HEK293 (cell line): ENCODE data around the gene LRRC8C.
A peak's percentile ranks its signal among the peaks of the same experiment; 100 is the strongest.

Experiments
- CTCF ChIA-PET: fragments of 350-600 bp; formaldehyde crosslinking; extraction: SDS; loops from one replicate; lab custom pipeline; 2021; ENCODE audit warnings: antibody characterized with exemption; lab: Yijun Ruan, JAX
- POLR2A ChIA-PET: fragments of 300-600 bp; formaldehyde crosslinking; extraction: SDS; loops from one replicate; lab custom pipeline; 2020; ENCODE audit warnings: antibody characterized with exemption, inconsistent platforms; lab: Yijun Ruan, JAX
- H3K27ac ChIP-seq: fragments of 200-500 bp; sonication (Bioruptor generic); 2 replicates; pipeline ENCODE4 v1.5.1; 2014; ENCODE audit warnings: low read depth, low read length, control low read depth, inconsistent platforms; ENCODE audit errors: extremely low read depth
- H3K36me3 ChIP-seq, 2 experiments: fragments of 200-500 bp in 1 of 2; sonication (Bioruptor generic) in 1 of 2; 1 replicate in 1 of 2; 2 replicates in 1 of 2; pipeline ENCODE4 v1.5.1; 2014 to 2017; ENCODE audit warnings: inconsistent platforms in 2 of 2, low read length in 2 of 2; ENCODE audit not compliant: control insufficient read depth in 2 of 2, insufficient read depth in 1 of 2
- H3K4me1 ChIP-seq: fragments of 200-500 bp; sonication (Bioruptor generic); 2 replicates; pipeline ENCODE4 v1.5.1; 2014; ENCODE audit warnings: mild to moderate bottlenecking, low read length, inconsistent platforms; ENCODE audit not compliant: control insufficient read depth, insufficient read depth
- H3K4me3 ChIP-seq: 2 replicates; pipeline ENCODE4 v1.5.1; 2011; ENCODE audit warnings: low read depth, mild to moderate bottlenecking, control low read depth, low read length, moderate library complexity
- H3K9me3 ChIP-seq: fragments of 200-500 bp; sonication (Bioruptor generic); 2 replicates; pipeline ENCODE4 v1.5.1; 2014; ENCODE audit warnings: low read depth, low read length, inconsistent platforms; ENCODE audit not compliant: control insufficient read depth, insufficient read depth
- BCL6B ChIP-seq: fragments of 450-650 bp; formaldehyde crosslinking; IDR thresholded peaks from 2 replicates; pipeline ENCODE4 v1.5.1; 2017; ENCODE audit warnings: missing biosample characterization, missing genetic modification characterization
- GLI2 ChIP-seq: fragments of 450-650 bp; formaldehyde crosslinking; IDR thresholded peaks from 2 replicates; pipeline ENCODE4; 2017; ENCODE audit warnings: missing biosample characterization, missing genetic modification characterization, low read depth, borderline replicate concordance
- INSM2 ChIP-seq: fragments of 450-650 bp; formaldehyde crosslinking; IDR thresholded peaks from 2 replicates; pipeline ENCODE4 v1.5.1; 2016; ENCODE audit warnings: missing biosample characterization, missing genetic modification characterization
- KLF1 ChIP-seq: fragments of 450-650 bp; formaldehyde crosslinking; IDR thresholded peaks from 2 replicates; pipeline ENCODE4 v1.5.1; 2016; ENCODE audit warnings: missing biosample characterization, missing genetic modification characterization
- KLF9 ChIP-seq: fragments of 450-650 bp; formaldehyde crosslinking; IDR thresholded peaks from 2 replicates; pipeline ENCODE4 v1.5.1; 2016; ENCODE audit warnings: missing biosample characterization, missing genetic modification characterization, low read depth
- PRDM4 ChIP-seq: fragments of 450-650 bp; formaldehyde crosslinking; IDR thresholded peaks from 2 replicates; pipeline ENCODE4 v1.5.1; 2017; ENCODE audit warnings: missing biosample characterization, missing genetic modification characterization
- TRIM28 ChIP-seq: IDR thresholded peaks from 2 replicates; pipeline ENCODE4 v1.6.1; 2011; ENCODE audit warnings: low read length, control low read depth, borderline replicate concordance
- ZBTB10 ChIP-seq: fragments of 450-650 bp; formaldehyde crosslinking; IDR thresholded peaks from 2 replicates; pipeline ENCODE4 v1.5.1; 2016; ENCODE audit warnings: missing biosample characterization, missing genetic modification characterization
- ZBTB20 ChIP-seq: fragments of 450-650 bp; formaldehyde crosslinking; IDR thresholded peaks from 2 replicates; pipeline ENCODE4 v1.5.1; 2016; ENCODE audit warnings: missing biosample characterization, missing genetic modification characterization
- ZBTB44 ChIP-seq: fragments of 450-650 bp; IDR thresholded peaks from 2 replicates; pipeline ENCODE4 v1.5.1; 2018; ENCODE audit warnings: missing biosample characterization, mild to moderate bottlenecking, missing genetic modification characterization
- ZEB2 ChIP-seq: fragments of 450-650 bp; formaldehyde crosslinking; IDR thresholded peaks from 2 replicates; pipeline ENCODE4 v1.5.1; 2016; ENCODE audit warnings: missing biosample characterization, missing genetic modification characterization
- ZIC2 ChIP-seq: fragments of 450-650 bp; formaldehyde crosslinking; IDR thresholded peaks from 2 replicates; pipeline ENCODE4 v1.5.1; 2016; ENCODE audit warnings: missing biosample characterization, missing genetic modification characterization
- ZNF169 ChIP-seq: fragments of 450-650 bp; formaldehyde crosslinking; IDR thresholded peaks from 2 replicates; pipeline ENCODE4 v1.5.1; 2016; ENCODE audit warnings: missing biosample characterization, missing genetic modification characterization
- ZNF280D ChIP-seq: fragments of 450-650 bp; formaldehyde crosslinking; IDR thresholded peaks from 2 replicates; pipeline ENCODE4 v1.5.1; 2016; ENCODE audit warnings: missing biosample characterization, missing genetic modification characterization
- ZNF292 ChIP-seq: fragments of 450-650 bp; formaldehyde crosslinking; IDR thresholded peaks from 2 replicates; pipeline ENCODE4 v1.5.1; 2016; ENCODE audit warnings: low read depth, missing biosample characterization, missing genetic modification characterization, borderline replicate concordance
- ZNF473 ChIP-seq: fragments of 450-650 bp; formaldehyde crosslinking; IDR thresholded peaks from 2 replicates; pipeline ENCODE4 v1.5.1; 2017; ENCODE audit warnings: missing biosample characterization, missing genetic modification characterization
- ZNF555 ChIP-seq: fragments of 450-650 bp; formaldehyde crosslinking; conservative IDR thresholded peaks from 2 replicates; pipeline ENCODE4 v1.5.1; 2017; ENCODE audit warnings: missing biosample characterization, mild to moderate bottlenecking, missing genetic modification characterization, inconsistent platforms
- ZNF585B ChIP-seq: fragments of 450-650 bp; formaldehyde crosslinking; IDR thresholded peaks from 2 replicates; pipeline ENCODE4 v1.5.1; 2016; ENCODE audit warnings: missing biosample characterization, missing genetic modification characterization
- ZNF600 ChIP-seq: fragments of 450-650 bp; formaldehyde crosslinking; IDR thresholded peaks from 2 replicates; pipeline ENCODE4 v1.5.1; 2016; ENCODE audit warnings: missing biosample characterization, missing genetic modification characterization
- ZNF629 ChIP-seq: fragments of 450-650 bp; formaldehyde crosslinking; IDR thresholded peaks from 2 replicates; pipeline ENCODE4 v1.5.1; 2017; ENCODE audit warnings: missing biosample characterization, missing genetic modification characterization
- ZNF658 ChIP-seq: fragments of 450-650 bp; formaldehyde crosslinking; IDR thresholded peaks from 2 replicates; pipeline ENCODE4; 2016; ENCODE audit warnings: missing biosample characterization, missing genetic modification characterization
- ZNF701 ChIP-seq: fragments of 450-650 bp; formaldehyde crosslinking; IDR thresholded peaks from 2 replicates; pipeline ENCODE4 v1.5.1; 2016; ENCODE audit warnings: missing biosample characterization, missing genetic modification characterization
- ZNF837 ChIP-seq: fragments of 450-650 bp; formaldehyde crosslinking; IDR thresholded peaks from 2 replicates; pipeline ENCODE4 v1.5.1; 2016; ENCODE audit warnings: missing biosample characterization, missing genetic modification characterization

Gene LRRC8C

GRCh38 chr1:89632657-89633247 is at the start of gene LRRC8C (continued):
- TF ChIP-seq ZBTB10 (tag by site-specific recombination) = no peak
- TF ChIP-seq INSM2 (tag by site-specific recombination) = no peak
- TF ChIP-seq ZBTB44 = no peak
- no peak for TF ChIP-seq PRDM4
- no peak for TF ChIP-seq ZNF555
- TF ChIP-seq ZIC2 (tag by site-specific recombination) = peak; percentile 86
- no peak for TF ChIP-seq ZNF473 (tag by site-specific recombination)
- no peak for TF ChIP-seq ZNF585B
- TF ChIP-seq ZNF658 (tag by site-specific recombination) = no peak
- TF ChIP-seq ZNF701 (tag by site-specific recombination) = no peak
- peak; percentile 87 for TF ChIP-seq KLF9
- no peak for TF ChIP-seq ZNF169
- TF ChIP-seq ZBTB20 (tag by site-specific recombination) = peak; percentile 97
- TF ChIP-seq ZNF600 = peak; percentile 20; the same call in 1 of the 2 replicates
- no peak for TF ChIP-seq GLI2 (tag by site-specific recombination)
- peak; percentile 82 for TF ChIP-seq ZEB2 (tag by site-specific recombination)
- TF ChIP-seq ZNF292 = no peak
- 0 out of 2 replicates have a peak, but pooled peaks have one; percentile 35 for TF ChIP-seq KLF1
- no peak for TF ChIP-seq BCL6B (tag by site-specific recombination)

GRCh38 chr1:89584211-89584610 is 48.7 kb upstream of the LRRC8C start:
- Histone ChIP-seq H3K36me3 (peaks cover 0 to 34% of the 10 kb centered on the region in 2 experiments; a peak in 1 of 3 replicates), H3K9me3 (no peaks in the 10 kb centered on the region), H3K4me1 (no peaks in the 10 kb centered on the region), H3K4me3 (no peak overlapping the region), H3K27ac (no peak overlapping the region)
- POLR2A ChIA-PET = no interaction called here
- CTCF ChIA-PET = no interaction called here
- TF ChIP-seq TRIM28 (no peak), ZNF585B (no peak), ZNF629 (tag by site-specific recombination) (no peak), ZNF280D (tag by site-specific recombination) (no peak), ZNF837 (no peak)
